ENCODE results near the gene SPATA6. TPM values are rescaled to one million over a fixed set of nuclear protein-coding genes. Genes with fewer than 3 reads are reported as not detected.

SPATA6 gene
- total and polyA plus RNA-seq, 4 donors, result 1.1 to 5.5 (median 2.4) TPM

GRCh38 chr1:48493041-48493440 is 21.0 kb upstream of the SPATA6 start (continued):
- TF ChIP-seq GABPA (IDR thresholded peaks at IDR 0.05 in 1 of 2, conservative IDR thresholded peaks at IDR 0.05 in 1 of 2) (no peak), EGR1 (IDR thresholded peaks at IDR 0.05; ENCODE audit: low read depth in 2 of 2) (no peak), RAD21 (IDR thresholded peaks at IDR 0.05) (no peak), JUND (IDR thresholded peaks at IDR 0.05) (no peak), FOXA2 (IDR thresholded peaks at IDR 0.05) (no peak)

- DNase-seq (ENCODE audit: low spot score), result no peak
- TF ChIP-seq YY1 (IDR thresholded peaks at IDR 0.05) (no peak), NR2F2 (IDR thresholded peaks at IDR 0.05) (peak; percentile 78), HNF4A (conservative IDR thresholded peaks at IDR 0.05) (no peak), ZBTB33 (IDR thresholded peaks at IDR 0.05) (no peak), JUND (IDR thresholded peaks at IDR 0.05) (no peak), RAD21 (IDR thresholded peaks at IDR 0.05) (no peak), MAX (IDR thresholded peaks at IDR 0.05) (no peak)
- H3K9ac ChIP-seq (ENCODE audit: low read depth in 1 of 2, low read length in 2 of 2), result no peak overlapping the region
- H3K27me3 ChIP-seq (ENCODE audit: control insufficient read depth in 4 of 4, insufficient read depth in 4 of 4, low read length in 3 of 4), result no peaks in the 10 kb centered on the region
- no peaks in the 10 kb centered on the region for H3K9me3 ChIP-seq (ENCODE audit: control insufficient read depth in 4 of 4, low read length in 3 of 4)
- H3K36me3 ChIP-seq (ENCODE audit: control insufficient read depth in 4 of 4, insufficient read depth in 3 of 4, low read depth in 1 of 4, low read length in 3 of 4), result no peaks in the 10 kb centered on the region
- H3K27ac ChIP-seq (ENCODE audit: low read depth in 1 of 2, low read length in 2 of 2), result no peak overlapping the region
- peaks cover 0 to 3% (median 0%) of the 10 kb centered on the region in 4 donors for H3K4me1 ChIP-seq (ENCODE audit: control insufficient read depth in 4 of 4, insufficient read depth in 4 of 4, low read length in 3 of 4)
- no peak overlapping the region for H3K4me3 ChIP-seq (ENCODE audit: low read depth in 1 of 3, low read length in 3 of 3)
Observed at GRCh38 chr1:48492392-48492791, 20.4 kb upstream of the SPATA6 start.

- TF ChIP-seq REST (IDR thresholded peaks at IDR 0.05) (no peak), YY1 (IDR thresholded peaks at IDR 0.05) (no peak), ZBTB33 (IDR thresholded peaks at IDR 0.05) (no peak), RXRA (IDR thresholded peaks at IDR 0.05) (no peak), GABPA (IDR thresholded peaks at IDR 0.05 in 1 of 2, conservative IDR thresholded peaks at IDR 0.05 in 1 of 2) (no peak), HNF4A (conservative IDR thresholded peaks at IDR 0.05) (no peak), RAD21 (IDR thresholded peaks at IDR 0.05) (no peak), CTCF (IDR thresholded peaks at IDR 0.05; ENCODE audit: low read depth, low read length, missing input control) (no peak), FOXA2 (IDR thresholded peaks at IDR 0.05) (no peak), JUND (IDR thresholded peaks at IDR 0.05) (no peak), SP1 (IDR thresholded peaks at IDR 0.05) (no peak), TAF1 (conservative IDR thresholded peaks at IDR 0.05) (no peak), HNF4G (IDR thresholded peaks at IDR 0.05) (no peak), FOXA1 (IDR thresholded peaks at IDR 0.05) (no peak), MAX (IDR thresholded peaks at IDR 0.05) (no peak), EGR1 (IDR thresholded peaks at IDR 0.05; ENCODE audit: low read depth in 2 of 2) (no peak), NR2F2 (IDR thresholded peaks at IDR 0.05) (no peak), ATF3 (IDR thresholded peaks at IDR 0.05) (no peak)
- 73% methylated on average over 2 of the region's 2 CpGs for WGBS
- DNase-seq (ENCODE audit: low spot score), result no peak
Observed at GRCh38 chr1:48488721-48489120, 16.7 kb upstream of the SPATA6 start.

More at GRCh38 chr1:48488721-48489120, 16.7 kb upstream of the SPATA6 start:
- H3K36me3 ChIP-seq (ENCODE audit: control insufficient read depth in 4 of 4, insufficient read depth in 3 of 4, low read depth in 1 of 4, low read length in 3 of 4), result no peaks in the 10 kb centered on the region
- no peak overlapping the region for H3K9ac ChIP-seq (ENCODE audit: low read depth in 1 of 2, low read length in 2 of 2)
- no peak overlapping the region for H3K27ac ChIP-seq (ENCODE audit: low read depth in 1 of 2, low read length in 2 of 2)
- no peak overlapping the region for H3K4me3 ChIP-seq (ENCODE audit: low read depth in 1 of 3, low read length in 3 of 3)
- no peaks in the 10 kb centered on the region for H3K4me1 ChIP-seq (ENCODE audit: control insufficient read depth in 4 of 4, insufficient read depth in 4 of 4, low read length in 3 of 4)
- H3K27me3 ChIP-seq (ENCODE audit: control insufficient read depth in 4 of 4, insufficient read depth in 4 of 4, low read length in 3 of 4), result no peaks in the 10 kb centered on the region
- H3K9me3 ChIP-seq (ENCODE audit: control insufficient read depth in 4 of 4, low read length in 3 of 4), result no peaks in the 10 kb centered on the region

All from liver (tissue), 9 donors.